Mesothelial cell of epicardium (in vitro differentiated cells): ENCODE measurements around the gene CLCN5. TPM values are rescaled to one million over a fixed set of nuclear protein-coding genes. Genes with fewer than 3 reads are reported as not detected.

ENCODE experiments used
- DNase-seq, 2 experiments: peaks; one replicate each; pipeline ENCODE4 v3.0.0; 2021; ENCODE audit warnings: low spot score in 2 of 2; ENCODE audit not compliant: unreplicated experiment in 2 of 2
- H3K27ac Mint-ChIP-seq: 2 replicates; pipeline ENCODE4 v1.8.0; 2021; ENCODE audit warnings: mixed read lengths
- H3K27me3 Mint-ChIP-seq: 2 replicates; pipeline ENCODE4 v1.8.0; 2021; ENCODE audit warnings: low read depth, mixed read lengths
- H3K36me3 Mint-ChIP-seq: 2 replicates; pipeline ENCODE4 v1.8.0; 2021; ENCODE audit warnings: mixed read lengths
- H3K4me1 Mint-ChIP-seq: 2 replicates; pipeline ENCODE4 v1.8.0; 2021; ENCODE audit warnings: mixed read lengths
- H3K4me3 Mint-ChIP-seq: 2 replicates; pipeline ENCODE4 v1.8.0; 2021; ENCODE audit warnings: mild to moderate bottlenecking, moderate library complexity, mixed read lengths
- H3K9me3 Mint-ChIP-seq: 2 replicates; pipeline ENCODE4 v1.8.0; 2021; ENCODE audit warnings: mixed read lengths
- total RNA-seq: library from RNA; stranded (reverse); gene quantifications from 3 replicates; pipeline ENCODE4 v1.2.1, GENCODE V29; 2021
- TF ChIP-seq, protein P1 (sequence below): fragments of 200-600 bp; sonication (generic); IDR thresholded peaks from one replicate; pipeline ENCODE4 v1.5.0; 2021; ENCODE audit warnings: antibody characterized with exemption; ENCODE audit not compliant: unreplicated experiment

CLCN5 gene
- total RNA-seq, 1 donor from 2014 or later, result 52.0 TPM

DNA sequence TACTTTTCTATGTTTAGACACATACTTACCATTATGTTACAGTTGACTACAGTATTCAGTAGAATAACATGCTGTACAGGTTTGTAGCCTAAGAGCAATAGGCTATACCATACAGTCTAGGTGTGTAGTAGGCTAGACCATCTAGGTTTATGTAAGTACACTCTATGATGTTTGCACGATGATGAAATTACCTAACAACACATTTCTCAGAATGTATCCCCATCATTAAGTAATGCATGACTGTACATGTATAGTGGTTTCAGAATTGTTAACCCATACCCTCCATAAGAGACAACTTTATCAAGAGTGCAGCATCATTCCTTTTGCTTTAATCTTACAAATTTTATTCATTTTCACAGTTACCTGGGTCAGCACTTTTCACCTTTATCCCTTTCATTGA lies 126.8 kb downstream of the CLCN5 start:
- Mint-ChIP-seq H3K4me3 (no peak overlapping the region), H3K4me1 (peaks cover 9% of the 10 kb centered on the region), H3K27me3 (no peaks in the 10 kb centered on the region), H3K36me3 (peaks cover 9% of the 10 kb centered on the region), H3K27ac (no peak overlapping the region), H3K9me3 (peaks cover 47% of the 10 kb centered on the region)
- TF ChIP-seq, protein P1, sequence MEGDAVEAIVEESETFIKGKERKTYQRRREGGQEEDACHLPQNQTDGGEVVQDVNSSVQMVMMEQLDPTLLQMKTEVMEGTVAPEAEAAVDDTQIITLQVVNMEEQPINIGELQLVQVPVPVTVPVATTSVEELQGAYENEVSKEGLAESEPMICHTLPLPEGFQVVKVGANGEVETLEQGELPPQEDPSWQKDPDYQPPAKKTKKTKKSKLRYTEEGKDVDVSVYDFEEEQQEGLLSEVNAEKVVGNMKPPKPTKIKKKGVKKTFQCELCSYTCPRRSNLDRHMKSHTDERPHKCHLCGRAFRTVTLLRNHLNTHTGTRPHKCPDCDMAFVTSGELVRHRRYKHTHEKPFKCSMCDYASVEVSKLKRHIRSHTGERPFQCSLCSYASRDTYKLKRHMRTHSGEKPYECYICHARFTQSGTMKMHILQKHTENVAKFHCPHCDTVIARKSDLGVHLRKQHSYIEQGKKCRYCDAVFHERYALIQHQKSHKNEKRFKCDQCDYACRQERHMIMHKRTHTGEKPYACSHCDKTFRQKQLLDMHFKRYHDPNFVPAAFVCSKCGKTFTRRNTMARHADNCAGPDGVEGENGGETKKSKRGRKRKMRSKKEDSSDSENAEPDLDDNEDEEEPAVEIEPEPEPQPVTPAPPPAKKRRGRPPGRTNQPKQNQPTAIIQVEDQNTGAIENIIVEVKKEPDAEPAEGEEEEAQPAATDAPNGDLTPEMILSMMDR, result no peak
- DNase-seq, result no peak

DNA sequence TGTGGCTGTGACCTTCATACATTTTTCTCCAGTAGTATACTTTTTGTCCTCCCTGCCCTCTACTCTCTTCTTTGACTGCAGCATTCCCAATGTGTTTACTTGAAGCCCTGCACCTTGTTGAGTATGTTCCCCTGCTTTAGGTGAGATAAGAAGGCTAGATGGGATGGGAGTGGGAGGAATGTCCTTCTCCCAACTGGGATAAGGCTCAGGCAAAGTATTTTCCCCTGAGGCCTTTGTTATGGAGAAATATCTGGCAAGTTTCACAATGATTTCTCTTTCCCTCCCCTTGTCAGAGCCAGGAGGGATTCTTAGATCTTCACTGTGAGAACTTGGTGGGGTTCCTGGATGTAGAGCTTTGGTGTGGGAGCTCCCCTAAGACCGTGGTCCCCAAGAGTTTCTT lies 131.8 kb downstream of the CLCN5 start:
- H3K36me3 Mint-ChIP-seq, result peaks cover 20% of the 10 kb centered on the region
- no peak overlapping the region for H3K27ac Mint-ChIP-seq
- DNase-seq, result no peak
- TF ChIP-seq, protein P1, result no peak
- no peak overlapping the region for H3K4me3 Mint-ChIP-seq
- H3K27me3 Mint-ChIP-seq, result no peaks in the 10 kb centered on the region
- H3K4me1 Mint-ChIP-seq, result no peaks in the 10 kb centered on the region
- H3K9me3 Mint-ChIP-seq, result peaks cover 55% of the 10 kb centered on the region

DNA sequence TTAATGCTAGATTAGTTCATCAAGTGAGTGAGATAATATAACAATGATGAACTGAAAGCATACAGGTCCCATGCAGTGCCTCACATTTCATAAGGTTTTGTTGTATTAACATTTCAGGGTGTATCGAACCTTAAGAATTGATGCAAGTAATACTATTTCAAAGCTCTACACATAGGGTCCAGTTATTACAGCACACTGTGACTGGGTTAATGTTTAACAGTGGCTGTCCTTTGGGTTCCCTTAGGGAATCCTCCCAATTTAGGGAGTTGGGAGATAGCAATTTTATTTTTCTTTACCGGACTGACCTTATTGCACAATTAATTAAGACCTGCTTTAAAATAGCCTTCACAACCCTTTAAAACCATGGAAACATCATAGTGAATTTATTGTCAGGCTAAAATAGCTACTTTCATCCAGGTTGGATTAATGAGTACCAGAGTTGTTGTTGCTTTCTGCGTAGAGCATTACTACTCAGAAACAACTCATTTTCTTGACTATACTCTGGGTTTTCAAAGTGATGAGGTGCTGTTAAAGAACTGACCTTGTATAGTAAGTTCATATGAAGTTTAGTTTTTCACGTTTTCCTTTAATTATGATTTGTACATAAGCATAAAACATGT lies 144.0 kb downstream of the CLCN5 start:
- TF ChIP-seq, protein P1, result no peak
- Mint-ChIP-seq H3K4me3 (no peak overlapping the region), H3K27me3 (no peaks in the 10 kb centered on the region), H3K9me3 (peaks cover 12% of the 10 kb centered on the region), H3K27ac (peak overlapping the region; percentile 84), H3K4me1 (peaks cover 17% of the 10 kb centered on the region), H3K36me3 (peaks cover 6% of the 10 kb centered on the region)
- no peak for DNase-seq

DNA sequence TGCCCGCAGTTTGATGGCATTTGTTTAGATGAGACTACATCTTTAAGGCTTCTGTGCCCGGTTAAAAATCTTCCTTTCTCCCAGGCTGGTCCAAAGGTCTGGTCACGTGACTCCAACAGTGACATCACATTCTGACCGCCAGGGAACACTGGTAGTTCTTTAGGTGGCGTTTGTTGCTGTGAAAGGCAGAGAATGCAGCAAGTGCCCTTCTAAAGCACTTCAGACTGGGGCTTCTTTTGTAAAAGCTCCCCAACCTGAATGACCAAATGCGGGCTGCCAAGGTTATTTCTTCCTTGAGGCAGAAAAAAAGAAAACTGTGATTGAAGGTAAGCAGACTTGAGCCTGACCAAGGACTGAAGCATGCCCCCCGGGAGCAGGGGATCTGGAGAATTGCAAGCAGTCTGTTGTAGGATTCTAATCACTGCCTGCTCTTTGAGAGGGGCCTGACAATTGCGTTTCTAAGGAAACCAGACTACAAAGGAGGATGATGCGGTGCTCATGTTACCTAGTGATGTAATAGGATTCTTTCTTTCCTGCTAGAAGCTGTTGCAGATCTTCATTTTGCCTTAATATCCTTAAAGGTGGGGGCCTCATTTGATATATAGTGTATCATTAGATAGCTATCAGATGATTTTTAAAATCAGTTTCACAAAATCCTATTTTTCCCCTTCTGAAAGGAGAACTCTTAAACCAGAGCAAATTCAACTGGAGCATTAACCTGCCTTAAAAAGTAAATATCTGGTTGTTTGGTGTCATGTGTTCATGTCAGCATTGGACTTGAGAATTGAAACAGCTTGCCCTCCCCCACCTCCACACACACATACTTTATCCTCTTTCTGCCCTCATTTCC lies 145.3 kb downstream of the CLCN5 start:
- peaks cover 6% of the 10 kb centered on the region for H3K36me3 Mint-ChIP-seq
- H3K9me3 Mint-ChIP-seq, result peaks cover 18% of the 10 kb centered on the region
- peak overlapping the region; percentile 24 for H3K4me3 Mint-ChIP-seq
- DNase-seq, result peak in 1 of 2 experiments; percentile 40
- TF ChIP-seq, protein P1, result no peak
- H3K4me1 Mint-ChIP-seq, result peaks cover 19% of the 10 kb centered on the region
- H3K27me3 Mint-ChIP-seq, result no peaks in the 10 kb centered on the region
- peak overlapping the region; percentile 84 for H3K27ac Mint-ChIP-seq

DNA sequence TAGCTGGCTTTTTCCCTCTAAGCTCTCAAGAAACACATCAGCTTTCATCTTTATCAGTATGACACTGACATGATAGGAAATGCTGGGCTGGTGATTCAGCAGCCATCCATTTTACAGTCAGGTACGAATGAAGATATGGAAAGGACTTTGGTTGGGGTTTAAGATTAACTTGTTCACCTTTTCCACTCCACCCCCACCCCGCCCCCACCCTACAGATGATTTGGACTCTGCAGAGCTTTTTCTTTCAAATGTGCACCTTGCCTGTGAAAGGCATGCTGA lies 145.8 kb downstream of the CLCN5 start:
- DNase-seq, result no peak
- H3K36me3 Mint-ChIP-seq, result peaks cover 6% of the 10 kb centered on the region
- TF ChIP-seq, protein P1, result no peak
- peaks cover 24% of the 10 kb centered on the region for H3K9me3 Mint-ChIP-seq
- no peaks in the 10 kb centered on the region for H3K27me3 Mint-ChIP-seq
- H3K4me3 Mint-ChIP-seq, result no peak overlapping the region
- peak overlapping the region; percentile 84 for H3K27ac Mint-ChIP-seq
- peaks cover 19% of the 10 kb centered on the region for H3K4me1 Mint-ChIP-seq
